Loucy (cell line): ENCODE data around the gene CLIC3.

Source experiments
- H2AFZ ChIP-seq: fragments of 200-600 bp; sonication (generic); 2 replicates; pipeline ENCODE4 v1.6.0; 2016; ENCODE audit warnings: antibody characterized with exemption, mild to moderate bottlenecking, low read length, moderate library complexity
- H3F3A ChIP-seq: fragments of 200-600 bp; 2 replicates; pipeline ENCODE4 v1.6.0; 2016; ENCODE audit warnings: antibody characterized with exemption, low read depth, mild to moderate bottlenecking
- H3K27me3 ChIP-seq: fragments of 200-600 bp; sonication (generic); 2 replicates; pipeline ENCODE4 v1.6.1; 2014; ENCODE audit warnings: low read length, mild to moderate bottlenecking; ENCODE audit not compliant: insufficient read depth, poor library complexity, severe bottlenecking
- H3K36me3 ChIP-seq: fragments of 200-600 bp; sonication (generic); 2 replicates; pipeline ENCODE4 v1.6.1; 2016; ENCODE audit warnings: low read length; ENCODE audit not compliant: insufficient read depth
- H3K4me1 ChIP-seq: fragments of 200-600 bp; sonication (generic); 2 replicates; pipeline ENCODE4 v1.5.1; 2014; ENCODE audit warnings: low read length, mild to moderate bottlenecking; ENCODE audit not compliant: insufficient read depth, poor library complexity, severe bottlenecking
- H3K4me2 ChIP-seq: fragments of 200-600 bp; sonication (generic); 2 replicates; pipeline ENCODE4 v1.6.0; 2014; ENCODE audit warnings: antibody characterized with exemption, low read length, low read depth, mild to moderate bottlenecking; ENCODE audit not compliant: poor library complexity, severe bottlenecking
- H3K4me3 ChIP-seq: fragments of 200-600 bp; sonication (generic); 2 replicates; pipeline ENCODE4 v1.5.1; 2014; ENCODE audit warnings: low read length, mild to moderate bottlenecking, mixed read lengths; ENCODE audit not compliant: poor library complexity, severe bottlenecking
- H3K79me2 ChIP-seq: fragments of 200-600 bp; sonication (generic); 2 replicates; pipeline ENCODE4 v1.6.1; 2014; ENCODE audit warnings: low read length; ENCODE audit not compliant: insufficient read depth
- H3K9ac ChIP-seq: fragments of 200-600 bp; sonication (generic); 2 replicates; pipeline ENCODE4 v1.6.0; 2014; ENCODE audit warnings: mild to moderate bottlenecking, low read depth, low read length, moderate library complexity; ENCODE audit not compliant: poor library complexity, severe bottlenecking
- H3K9me2 ChIP-seq: fragments of 200-600 bp; sonication (generic); replicated peaks from 2 replicates; pipeline ENCODE4 v1.6.1; 2016; ENCODE audit warnings: low read depth, low read length, mixed read lengths
- H3K9me3 ChIP-seq: fragments of 200-600 bp; sonication (generic); 2 replicates; pipeline ENCODE4 v1.6.1; 2014; ENCODE audit warnings: mild to moderate bottlenecking, antibody characterized with exemption, low read length, low read depth; ENCODE audit not compliant: insufficient read depth
- H4K20me1 ChIP-seq: fragments of 200-600 bp; sonication (generic); 2 replicates; pipeline ENCODE4 v1.6.0; 2014; ENCODE audit warnings: antibody characterized with exemption, low read length, mild to moderate bottlenecking; ENCODE audit not compliant: insufficient read depth, poor library complexity, severe bottlenecking
- EZH2phosphoT487 ChIP-seq: fragments of 200-600 bp; IDR thresholded peaks from 2 replicates; pipeline ENCODE4 v1.6.1; 2018; ENCODE audit warnings: antibody characterized with exemption, mild to moderate bottlenecking, moderate library complexity, borderline replicate concordance
- TF ChIP-seq, protein P1 (sequence below): fragments of 200-600 bp; sonication (generic); conservative IDR thresholded peaks from 2 replicates; pipeline ENCODE4 v1.5.1; 2014; ENCODE audit warnings: mild to moderate bottlenecking, antibody characterized with exemption, low read length

CLIC3 gene

DNA sequence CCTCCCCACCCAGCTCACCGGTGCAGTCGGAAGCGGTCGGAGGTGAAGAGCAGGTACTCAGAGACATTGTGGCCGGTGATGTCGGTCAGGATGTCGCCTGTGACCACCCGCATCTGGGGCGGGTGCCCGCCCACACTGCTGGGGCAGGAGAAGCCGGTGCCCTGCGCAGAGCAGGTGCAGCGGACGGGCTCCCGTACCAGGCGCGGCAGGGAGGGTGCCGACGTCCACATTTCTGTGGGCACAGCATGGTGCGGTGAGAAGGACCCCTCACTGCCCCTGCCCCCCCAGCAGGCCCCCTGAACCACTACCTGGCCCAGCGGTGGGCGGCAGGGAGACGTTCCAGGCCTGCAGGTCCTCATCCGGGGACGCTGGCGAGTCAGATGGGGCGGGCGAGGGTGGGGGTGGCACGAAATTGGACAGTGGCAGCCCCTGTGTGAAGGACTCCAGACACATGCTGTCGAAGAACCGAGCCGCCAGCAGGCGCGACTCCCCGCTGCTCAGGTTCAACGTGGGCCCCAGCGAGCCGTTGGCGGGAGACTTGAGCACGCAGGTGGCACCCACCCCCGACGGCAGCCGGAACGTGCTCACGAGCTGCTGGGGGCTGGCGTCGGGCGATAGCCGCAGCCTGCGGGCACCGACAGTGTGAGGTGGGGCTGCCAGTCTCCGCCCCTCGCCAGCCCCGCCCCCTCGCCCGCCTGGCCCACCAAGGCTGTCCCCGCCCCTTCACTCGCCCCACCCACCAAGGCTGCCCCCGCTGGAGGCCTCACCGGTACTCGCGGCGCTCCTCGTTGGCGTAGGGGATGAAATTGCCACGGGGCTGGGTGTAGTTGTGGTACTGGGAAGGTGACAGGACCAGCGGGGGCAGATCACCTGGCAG is 16.6 kb upstream of the CLIC3 start:
- H3K36me3 ChIP-seq, result no peaks in the 10 kb centered on the region; the same call in 1 of the 2 replicates
- no peak overlapping the region for H3K9ac ChIP-seq
- no peak overlapping the region for H2AFZ ChIP-seq
- no peaks in the 10 kb centered on the region for H3K9me3 ChIP-seq
- H3K4me1 ChIP-seq, result no peaks in the 10 kb centered on the region
- H3K4me3 ChIP-seq, result no peak overlapping the region
- no peaks in the 10 kb centered on the region for H3K27me3 ChIP-seq
- H3K9me2 ChIP-seq, result no peaks in the 10 kb centered on the region
- TF ChIP-seq EZH2phosphoT487, result no peak
- TF ChIP-seq, protein P1, sequence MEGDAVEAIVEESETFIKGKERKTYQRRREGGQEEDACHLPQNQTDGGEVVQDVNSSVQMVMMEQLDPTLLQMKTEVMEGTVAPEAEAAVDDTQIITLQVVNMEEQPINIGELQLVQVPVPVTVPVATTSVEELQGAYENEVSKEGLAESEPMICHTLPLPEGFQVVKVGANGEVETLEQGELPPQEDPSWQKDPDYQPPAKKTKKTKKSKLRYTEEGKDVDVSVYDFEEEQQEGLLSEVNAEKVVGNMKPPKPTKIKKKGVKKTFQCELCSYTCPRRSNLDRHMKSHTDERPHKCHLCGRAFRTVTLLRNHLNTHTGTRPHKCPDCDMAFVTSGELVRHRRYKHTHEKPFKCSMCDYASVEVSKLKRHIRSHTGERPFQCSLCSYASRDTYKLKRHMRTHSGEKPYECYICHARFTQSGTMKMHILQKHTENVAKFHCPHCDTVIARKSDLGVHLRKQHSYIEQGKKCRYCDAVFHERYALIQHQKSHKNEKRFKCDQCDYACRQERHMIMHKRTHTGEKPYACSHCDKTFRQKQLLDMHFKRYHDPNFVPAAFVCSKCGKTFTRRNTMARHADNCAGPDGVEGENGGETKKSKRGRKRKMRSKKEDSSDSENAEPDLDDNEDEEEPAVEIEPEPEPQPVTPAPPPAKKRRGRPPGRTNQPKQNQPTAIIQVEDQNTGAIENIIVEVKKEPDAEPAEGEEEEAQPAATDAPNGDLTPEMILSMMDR, result no peak
- no peaks in the 10 kb centered on the region for H3F3A ChIP-seq
- H3K4me2 ChIP-seq, result no peak overlapping the region
- H4K20me1 ChIP-seq, result no peaks in the 10 kb centered on the region
- no peaks in the 10 kb centered on the region for H3K79me2 ChIP-seq

DNA sequence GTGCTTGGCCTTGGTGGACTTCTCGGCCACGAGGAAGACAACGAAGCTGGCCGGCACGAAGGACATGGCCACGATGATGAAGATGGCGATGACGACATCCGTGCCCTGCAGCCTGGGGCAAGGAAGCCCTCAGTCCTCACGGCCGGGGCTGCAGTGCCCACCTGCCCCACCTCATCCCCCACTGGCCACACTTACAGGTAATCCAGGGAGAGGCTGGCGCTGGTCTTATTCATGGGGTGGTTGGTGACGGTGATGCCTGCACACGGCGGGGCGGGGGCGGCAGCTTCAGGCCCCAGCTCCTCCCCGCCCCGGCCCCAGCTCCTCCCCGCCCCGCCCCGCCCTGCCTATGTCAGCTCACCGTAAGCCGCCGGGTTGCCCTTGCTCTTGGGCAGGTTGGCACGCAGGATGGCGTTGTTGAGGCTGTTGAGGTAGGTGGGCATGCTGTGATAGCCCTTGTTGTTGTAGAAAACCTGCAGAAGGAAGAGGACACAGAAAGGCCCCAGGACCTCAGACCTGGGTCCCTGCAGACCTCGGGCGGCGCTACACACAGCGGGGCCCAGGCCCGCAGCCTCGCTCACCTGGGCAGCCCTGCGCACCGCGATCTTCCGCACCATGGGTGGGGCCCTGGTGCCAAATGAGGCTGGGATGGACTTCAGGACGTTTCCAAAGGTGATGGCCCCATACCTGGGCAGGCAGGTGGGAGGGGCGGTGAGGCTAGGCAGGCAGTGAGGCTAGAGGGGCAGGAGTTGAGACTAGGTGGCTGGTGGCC is 15.7 kb upstream of the CLIC3 start:
- Histone ChIP-seq H3F3A (no peaks in the 10 kb centered on the region), H3K9me2 (no peaks in the 10 kb centered on the region), H3K4me3 (no peak overlapping the region), H3K27me3 (no peaks in the 10 kb centered on the region), H4K20me1 (no peaks in the 10 kb centered on the region), H3K36me3 (no peaks in the 10 kb centered on the region; the same call in 1 of the 2 replicates), H3K4me1 (no peaks in the 10 kb centered on the region), H3K9ac (no peak overlapping the region), H3K79me2 (no peaks in the 10 kb centered on the region), H2AFZ (no peak overlapping the region), H3K9me3 (no peaks in the 10 kb centered on the region), H3K4me2 (no peak overlapping the region)
- TF ChIP-seq EZH2phosphoT487, result no peak

DNA sequence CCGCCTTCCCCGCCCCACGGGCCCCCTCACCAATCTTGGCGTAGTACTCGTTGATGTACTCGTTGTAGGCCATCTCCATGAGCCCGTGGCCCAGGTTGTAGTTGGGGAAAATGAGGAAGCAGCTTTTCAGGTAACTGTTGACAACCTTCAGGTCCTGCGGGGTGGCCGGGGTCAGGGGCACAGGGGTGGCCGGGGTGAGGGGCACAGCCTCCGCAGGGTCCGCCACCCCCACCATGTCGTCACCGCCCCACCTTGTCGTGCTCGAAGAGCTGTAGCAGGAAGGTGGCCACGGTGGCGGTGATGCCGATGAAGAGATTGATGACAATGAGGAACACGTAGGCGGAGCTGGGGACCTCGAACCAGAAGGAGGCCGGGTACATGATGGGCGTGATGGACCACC is 14.8 kb upstream of the CLIC3 start:
- Histone ChIP-seq H3K9me2 (no peaks in the 10 kb centered on the region), H3K4me3 (no peak overlapping the region), H3F3A (no peaks in the 10 kb centered on the region), H4K20me1 (no peaks in the 10 kb centered on the region), H2AFZ (no peak overlapping the region), H3K4me2 (no peak overlapping the region), H3K36me3 (no peaks in the 10 kb centered on the region; the same call in 1 of the 2 replicates), H3K4me1 (no peaks in the 10 kb centered on the region), H3K9me3 (no peaks in the 10 kb centered on the region), H3K27me3 (no peaks in the 10 kb centered on the region), H3K9ac (no peak overlapping the region), H3K79me2 (no peaks in the 10 kb centered on the region)
- TF ChIP-seq, protein P1, result no peak
- no peak for TF ChIP-seq EZH2phosphoT487
